Measurements from ENCODE around the gene TLK2.
A peak's percentile ranks its signal among the peaks of the same experiment; 100 is the strongest.

TLK2 gene

DNA sequence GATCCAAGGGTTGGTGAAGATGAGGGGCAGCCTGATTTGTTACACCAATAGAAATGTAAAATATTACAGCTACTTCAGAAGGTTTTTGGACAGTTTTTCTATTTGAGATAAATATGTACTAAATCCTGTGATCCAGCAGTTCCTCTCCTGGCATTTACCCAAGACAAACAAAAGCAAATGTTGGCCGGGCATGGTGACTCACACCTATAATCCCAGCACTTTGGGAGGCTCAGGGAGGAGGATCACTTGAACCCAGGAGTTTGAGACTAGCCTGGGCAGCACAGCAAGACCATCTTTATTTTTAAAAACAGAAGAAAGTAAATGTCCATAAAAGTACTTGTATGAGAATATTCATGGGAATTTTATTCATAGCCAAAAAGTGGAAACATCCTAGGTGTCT, 84.0 kb downstream of the TLK2 start:
- Histone ChIP-seq H3K79me2 (ENCODE audit: control insufficient read depth, insufficient read depth, low read length, unreplicated experiment) (peaks cover 3% of the 10 kb centered on the region), H2AFZ (ENCODE audit: low read length, unreplicated experiment) (no peak overlapping the region), H3K4me3 (ENCODE audit: low read depth, low read length) (no peak overlapping the region), H3K27ac (ENCODE audit: low read depth, low read length) (peak overlapping the region; percentile 67), H3K4me1 (ENCODE audit: control insufficient read depth, insufficient read depth, low read length, unreplicated experiment) (peaks cover 48% of the 10 kb centered on the region), H3K27me3 (ENCODE audit: insufficient read depth, low read length) (no peaks in the 10 kb centered on the region), H3K36me3 (ENCODE audit: insufficient read depth, low read length) (peaks cover 26% of the 10 kb centered on the region)

DNA sequence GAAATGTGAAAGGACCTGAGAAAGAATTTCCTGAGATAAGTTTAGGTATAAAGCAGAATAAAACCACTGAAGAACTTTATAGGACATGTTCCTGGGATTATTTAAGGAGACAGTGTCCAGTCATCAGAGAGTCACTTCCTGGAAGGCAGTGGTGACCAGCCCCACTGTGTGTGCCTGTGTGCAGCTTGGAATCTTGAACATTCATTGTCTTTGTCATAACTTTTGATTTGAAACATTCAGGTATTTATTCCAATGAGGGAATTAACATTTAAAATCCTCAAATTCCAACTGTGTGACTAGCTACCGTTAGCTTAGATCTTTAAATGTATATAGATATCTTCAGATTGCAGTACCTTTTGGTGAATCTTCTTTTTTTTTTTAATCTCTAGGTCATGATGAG, 87.2 kb downstream of the TLK2 start:
- Histone ChIP-seq H2AFZ (ENCODE audit: low read length, unreplicated experiment) (no peak overlapping the region), H3K36me3 (ENCODE audit: insufficient read depth, low read length) (peaks cover 36% of the 10 kb centered on the region), H3K4me1 (ENCODE audit: control insufficient read depth, insufficient read depth, low read length, unreplicated experiment) (peaks cover 50% of the 10 kb centered on the region), H3K27me3 (ENCODE audit: insufficient read depth, low read length) (no peaks in the 10 kb centered on the region), H3K27ac (ENCODE audit: low read depth, low read length) (peak overlapping the region; percentile 88), H3K79me2 (ENCODE audit: control insufficient read depth, insufficient read depth, low read length, unreplicated experiment) (peaks cover 14% of the 10 kb centered on the region), H3K4me3 (ENCODE audit: low read depth, low read length) (no peak overlapping the region)

- no peak overlapping the region for H3K4me3 ChIP-seq (ENCODE audit: low read depth, low read length)
- H3K79me2 ChIP-seq (ENCODE audit: control insufficient read depth, insufficient read depth, low read length, unreplicated experiment): peaks cover 16% of the 10 kb centered on the region
- H2AFZ ChIP-seq (ENCODE audit: low read length, unreplicated experiment): no peak overlapping the region
These were observed 88.5 kb downstream of the TLK2 start for GRCh38 chr17:62566996-62567578.

GRCh38 chr17:62572488-62572887, 93.9 kb downstream of the TLK2 start:
- H3K79me2 ChIP-seq (ENCODE audit: control insufficient read depth, insufficient read depth, low read length, unreplicated experiment): peaks cover 20% of the 10 kb centered on the region
- H3K4me1 ChIP-seq (ENCODE audit: control insufficient read depth, insufficient read depth, low read length, unreplicated experiment): peaks cover 26% of the 10 kb centered on the region
- H3K27ac ChIP-seq (ENCODE audit: low read depth, low read length): peak overlapping the region; percentile 81

More at GRCh38 chr17:62566996-62567578, 88.5 kb downstream of the TLK2 start:
- Histone ChIP-seq H3K27ac (ENCODE audit: low read depth, low read length) (peak overlapping the region; percentile 88), H3K27me3 (ENCODE audit: insufficient read depth, low read length) (no peaks in the 10 kb centered on the region), H3K4me1 (ENCODE audit: control insufficient read depth, insufficient read depth, low read length, unreplicated experiment) (peaks cover 43% of the 10 kb centered on the region), H3K36me3 (ENCODE audit: insufficient read depth, low read length) (peaks cover 32% of the 10 kb centered on the region)

DNA sequence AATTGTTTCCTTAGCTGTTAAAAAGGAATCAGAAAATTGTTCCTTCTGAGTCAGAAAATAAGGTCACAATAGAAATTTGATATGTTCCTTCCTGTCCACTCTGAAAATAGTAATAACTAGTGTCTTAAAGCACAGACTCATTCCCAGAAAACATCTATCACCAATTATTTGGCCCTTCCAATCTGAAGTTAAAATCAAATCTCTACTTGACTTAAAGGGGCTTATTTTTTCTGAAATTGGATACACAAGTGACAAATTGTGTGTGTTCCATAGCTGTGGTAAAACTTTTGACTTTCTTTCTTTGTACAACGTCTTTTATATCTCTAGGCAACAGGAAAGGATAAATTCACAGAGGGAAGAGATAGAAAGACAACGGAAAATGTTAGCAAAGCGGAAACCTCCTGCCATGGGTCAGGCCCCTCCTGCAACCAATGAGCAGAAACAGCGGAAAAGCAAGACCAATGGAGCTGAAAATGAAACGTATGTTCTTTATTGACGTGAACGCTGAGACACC, 94.3 kb downstream of the TLK2 start:
- peak overlapping the region; percentile 18 for H3K4me3 ChIP-seq (ENCODE audit: low read depth, low read length)
- peaks cover 20% of the 10 kb centered on the region for H3K79me2 ChIP-seq (ENCODE audit: control insufficient read depth, insufficient read depth, low read length, unreplicated experiment)
- no peaks in the 10 kb centered on the region for H3K27me3 ChIP-seq (ENCODE audit: insufficient read depth, low read length)
- peak overlapping the region; percentile 81 for H3K27ac ChIP-seq (ENCODE audit: low read depth, low read length)
- peaks cover 22% of the 10 kb centered on the region for H3K36me3 ChIP-seq (ENCODE audit: insufficient read depth, low read length)
- H3K4me1 ChIP-seq (ENCODE audit: control insufficient read depth, insufficient read depth, low read length, unreplicated experiment): peaks cover 23% of the 10 kb centered on the region
- no peak overlapping the region for H2AFZ ChIP-seq (ENCODE audit: low read length, unreplicated experiment)

More at GRCh38 chr17:62572488-62572887, 93.9 kb downstream of the TLK2 start:
- no peaks in the 10 kb centered on the region for H3K27me3 ChIP-seq (ENCODE audit: insufficient read depth, low read length)
- peak overlapping the region; percentile 18 for H3K4me3 ChIP-seq (ENCODE audit: low read depth, low read length)
- H3K36me3 ChIP-seq (ENCODE audit: insufficient read depth, low read length): peaks cover 22% of the 10 kb centered on the region
- H2AFZ ChIP-seq (ENCODE audit: low read length, unreplicated experiment): no peak overlapping the region

DNA sequence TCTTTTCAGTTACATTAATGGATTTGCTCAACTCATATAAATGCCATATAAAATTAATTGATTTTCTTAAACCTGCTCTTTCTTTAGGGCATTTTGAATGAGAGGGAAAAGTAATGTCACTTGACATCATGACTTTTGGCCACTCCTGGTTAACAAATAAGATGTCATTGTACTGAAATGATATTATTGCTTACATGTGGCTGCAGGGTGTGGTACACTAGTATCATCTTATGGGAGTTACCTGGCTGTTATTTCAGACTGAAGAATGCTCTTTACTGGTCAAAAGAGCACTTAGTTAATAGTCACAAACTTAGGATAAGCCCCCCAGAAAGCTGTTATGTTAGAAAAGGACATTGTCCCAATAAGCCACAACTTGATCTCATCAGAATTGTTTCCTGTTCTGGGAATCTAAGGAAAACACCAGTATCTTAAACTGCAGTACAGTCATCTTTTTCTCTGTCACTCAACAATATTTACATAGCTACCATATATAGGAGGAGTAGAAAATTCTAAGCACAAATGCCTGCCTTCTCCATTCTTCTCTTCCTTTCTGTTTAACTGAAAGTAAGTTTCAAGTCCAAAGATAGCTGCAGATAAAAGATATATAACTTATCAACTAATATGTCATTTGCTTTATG, 95.0 kb downstream of the TLK2 start:
- peaks cover 20% of the 10 kb centered on the region for H3K79me2 ChIP-seq (ENCODE audit: control insufficient read depth, insufficient read depth, low read length, unreplicated experiment)
- peak overlapping the region; percentile 18; the same call in 1 of the 2 replicates for H3K4me3 ChIP-seq (ENCODE audit: low read depth, low read length)
- peaks cover 22% of the 10 kb centered on the region for H3K36me3 ChIP-seq (ENCODE audit: insufficient read depth, low read length)
- no peaks in the 10 kb centered on the region for H3K27me3 ChIP-seq (ENCODE audit: insufficient read depth, low read length)
- H3K4me1 ChIP-seq (ENCODE audit: control insufficient read depth, insufficient read depth, low read length, unreplicated experiment): peaks cover 23% of the 10 kb centered on the region
- H2AFZ ChIP-seq (ENCODE audit: low read length, unreplicated experiment): no peak overlapping the region
- H3K27ac ChIP-seq (ENCODE audit: low read depth, low read length): peak overlapping the region; percentile 81

GRCh38 chr17:62576382-62576781, 97.8 kb downstream of the TLK2 start:
- Histone ChIP-seq H3K4me1 (ENCODE audit: control insufficient read depth, insufficient read depth, low read length, unreplicated experiment) (peaks cover 23% of the 10 kb centered on the region), H3K36me3 (ENCODE audit: insufficient read depth, low read length) (peaks cover 16% of the 10 kb centered on the region; the same call in 1 of the 2 replicates), H3K4me3 (ENCODE audit: low read depth, low read length) (no peak overlapping the region), H3K27ac (ENCODE audit: low read depth, low read length) (no peak overlapping the region), H2AFZ (ENCODE audit: low read length, unreplicated experiment) (no peak overlapping the region), H3K79me2 (ENCODE audit: control insufficient read depth, insufficient read depth, low read length, unreplicated experiment) (peaks cover 8% of the 10 kb centered on the region), H3K27me3 (ENCODE audit: insufficient read depth, low read length) (no peaks in the 10 kb centered on the region)

DNA sequence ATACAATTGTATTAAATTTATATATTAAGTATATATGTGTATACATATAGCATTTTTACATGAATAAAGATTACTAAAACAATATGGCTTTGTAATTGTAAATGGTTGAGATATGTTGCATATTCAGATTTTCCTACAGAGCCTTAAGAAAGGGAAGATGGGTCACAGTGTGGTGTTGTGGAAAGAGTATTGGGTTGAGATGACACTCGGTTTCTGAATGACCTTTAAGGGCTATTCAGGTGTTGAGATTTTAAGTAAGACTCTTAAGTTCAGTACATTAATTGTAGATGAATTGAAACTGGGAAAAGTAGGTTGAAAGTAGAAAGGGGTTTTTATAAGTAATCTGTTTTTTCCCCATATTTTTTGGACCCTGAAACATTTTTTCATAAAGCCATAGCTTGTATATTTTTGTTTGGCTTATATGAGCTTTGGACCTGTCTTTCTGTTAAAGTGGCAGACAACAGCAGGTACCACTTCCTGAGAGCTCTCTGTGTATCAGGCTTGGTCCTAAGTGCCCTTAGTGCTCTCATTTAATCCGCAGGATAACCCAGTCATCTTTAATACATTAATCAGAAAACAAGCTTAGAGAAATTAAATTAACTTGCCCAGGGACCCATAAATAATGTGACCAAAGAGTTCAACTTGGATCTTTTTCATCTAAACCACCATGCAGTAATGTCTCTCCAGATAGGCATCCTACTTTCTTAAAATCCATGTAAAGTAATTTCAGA, 100.3 kb downstream of the TLK2 start:
- no peak overlapping the region for H3K27ac ChIP-seq (ENCODE audit: low read depth, low read length)
- no peaks in the 10 kb centered on the region for H3K27me3 ChIP-seq (ENCODE audit: insufficient read depth, low read length)
- no peak overlapping the region for H2AFZ ChIP-seq (ENCODE audit: low read length, unreplicated experiment)
- H3K4me3 ChIP-seq (ENCODE audit: low read depth, low read length): no peak overlapping the region
- H3K36me3 ChIP-seq (ENCODE audit: insufficient read depth, low read length): 0 out of 2 replicates have a peak, but pooled peaks cover 14% of the 10 kb centered on the region
- H3K4me1 ChIP-seq (ENCODE audit: control insufficient read depth, insufficient read depth, low read length, unreplicated experiment): peaks cover 3% of the 10 kb centered on the region
- no peaks in the 10 kb centered on the region for H3K79me2 ChIP-seq (ENCODE audit: control insufficient read depth, insufficient read depth, low read length, unreplicated experiment)

- Histone ChIP-seq H3K79me2 (ENCODE audit: control insufficient read depth, insufficient read depth, low read length, unreplicated experiment) (no peaks in the 10 kb centered on the region), H2AFZ (ENCODE audit: low read length, unreplicated experiment) (no peak overlapping the region), H3K27ac (ENCODE audit: low read depth, low read length) (no peak overlapping the region), H3K4me1 (ENCODE audit: control insufficient read depth, insufficient read depth, low read length, unreplicated experiment) (no peaks in the 10 kb centered on the region), H3K36me3 (ENCODE audit: insufficient read depth, low read length) (peaks cover 17% of the 10 kb centered on the region; the same call in 1 of the 2 replicates), H3K4me3 (ENCODE audit: low read depth, low read length) (no peak overlapping the region), H3K27me3 (ENCODE audit: insufficient read depth, low read length) (no peaks in the 10 kb centered on the region)
These were observed 102.3 kb downstream of the TLK2 start for GRCh38 chr17:62580947-62581346.

DNA sequence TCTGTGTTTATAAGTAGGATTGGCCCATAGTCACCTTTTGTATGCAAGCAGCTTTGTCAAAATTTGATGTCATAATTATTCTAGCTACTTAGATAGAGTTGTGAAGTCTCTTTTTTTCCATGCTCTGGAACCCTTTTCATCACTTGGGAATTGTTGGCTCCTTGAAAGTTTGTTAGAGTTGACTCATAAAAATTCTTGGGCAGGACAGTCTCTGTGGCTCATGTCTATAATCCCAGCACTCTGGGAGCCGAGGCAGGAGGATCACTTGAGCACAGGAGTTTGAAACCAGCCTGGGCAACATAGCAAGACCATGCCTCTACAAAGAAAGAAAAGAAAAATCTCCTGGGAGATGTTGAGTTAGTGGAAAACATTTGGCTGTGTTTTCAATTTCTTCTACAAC, 103.1 kb downstream of the TLK2 start:
- Histone ChIP-seq H2AFZ (ENCODE audit: low read length, unreplicated experiment) (no peak overlapping the region), H3K36me3 (ENCODE audit: insufficient read depth, low read length) (peaks cover 20% of the 10 kb centered on the region), H3K4me1 (ENCODE audit: control insufficient read depth, insufficient read depth, low read length, unreplicated experiment) (no peaks in the 10 kb centered on the region)

More for the DNA sequence above, 103.1 kb downstream of the TLK2 start:
- Histone ChIP-seq H3K79me2 (ENCODE audit: control insufficient read depth, insufficient read depth, low read length, unreplicated experiment) (no peaks in the 10 kb centered on the region), H3K4me3 (ENCODE audit: low read depth, low read length) (no peak overlapping the region), H3K27me3 (ENCODE audit: insufficient read depth, low read length) (no peaks in the 10 kb centered on the region), H3K27ac (ENCODE audit: low read depth, low read length) (no peak overlapping the region)
